ENCODE results near the gene PRSS57. TPM values are rescaled to one million over a fixed set of nuclear protein-coding genes. Genes with fewer than 3 reads are reported as not detected.

The PRSS57 gene
- total RNA-seq, 1 donor from 2014 or later: not detected

DNA sequence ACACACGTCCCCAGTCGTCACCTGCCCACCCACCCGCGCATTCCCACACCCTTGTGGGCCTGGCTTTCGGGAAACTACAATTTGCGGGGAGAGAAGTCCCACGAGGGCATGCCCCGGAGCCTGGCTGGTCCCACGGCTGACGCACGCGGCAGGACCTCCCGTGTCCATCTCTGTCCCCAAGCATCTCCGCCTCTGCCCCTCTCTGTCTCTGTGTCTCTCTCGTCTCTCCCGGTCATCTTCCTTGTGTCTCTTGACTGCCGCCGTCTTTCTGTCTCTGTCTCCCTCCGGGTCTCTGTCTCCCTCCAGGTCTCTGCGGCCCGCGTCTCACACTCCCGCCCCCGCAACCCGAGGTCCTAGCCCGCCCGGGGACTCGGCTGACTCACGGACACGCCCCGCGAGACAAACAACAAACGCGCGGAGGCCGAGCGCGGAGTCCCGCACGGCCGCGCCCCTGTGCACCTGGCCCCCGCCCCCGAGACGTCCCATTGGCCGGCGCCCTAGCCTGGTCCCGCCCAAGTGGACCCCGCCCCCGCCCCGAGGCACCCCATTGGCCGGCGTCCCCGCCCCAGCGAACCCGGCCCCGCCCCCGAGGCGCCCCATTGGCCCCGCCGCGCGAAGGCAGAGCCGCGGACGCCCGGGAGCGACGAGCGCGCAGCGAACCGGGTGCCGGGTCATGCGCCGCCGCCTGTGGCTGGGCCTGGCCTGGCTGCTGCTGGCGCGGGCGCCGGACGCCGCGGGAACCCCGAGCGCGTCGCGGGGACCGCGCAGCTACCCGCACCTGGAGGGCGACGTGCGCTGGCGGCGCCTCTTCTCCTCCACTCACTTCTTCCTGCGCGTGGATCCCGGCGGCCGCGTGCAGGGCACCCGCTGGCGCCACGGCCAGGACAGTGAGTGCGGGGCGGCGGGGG, 55.7 kb downstream of the PRSS57 start, which contains the start of gene FGF22:
FGF22 (plus strand) TSS at position 627 of the 908 bp plus-strand sequence; CDS start at position 674, 47 bp downstream.
- intact Hi-C loops (cut with micrococcal nuclease): loop anchor here (1.0 kb wide), 1 partner anchor 41 kb away; no protein-coding TSS in a partner anchor

DNA sequence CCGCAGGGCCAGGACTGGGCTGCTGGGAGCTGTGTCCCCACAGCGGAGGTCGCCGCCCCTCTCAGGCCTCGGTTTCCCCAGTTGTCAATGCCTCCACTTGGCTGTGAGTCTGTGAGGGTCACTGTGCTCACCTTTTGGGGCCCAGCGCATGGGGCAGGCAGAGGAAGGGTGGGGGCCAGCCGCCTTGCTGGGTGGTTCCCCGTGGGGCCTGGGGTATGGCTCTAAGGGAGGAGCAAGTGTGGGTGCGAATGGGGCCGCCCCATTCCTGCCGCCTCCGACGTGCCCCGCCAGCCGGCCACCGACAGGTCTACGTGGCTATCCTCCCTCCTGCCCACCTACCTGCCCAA, 56.4 kb downstream of the PRSS57 start:
- intact Hi-C loops (cut with micrococcal nuclease): loop anchor here (1.0 kb wide), 1 partner anchor 41 kb away; no protein-coding TSS in a partner anchor

Other genes with a start within 250 kb of the PRSS57 start
- not detected in 2 replicates for gene SHC2, start 234.4 kb downstream of the PRSS57 start, total RNA-seq
- gene MADCAM1, start 199.0 kb downstream of the PRSS57 start, total RNA-seq: 0.18 and 0.36 TPM in 2 replicates
- 20.0 and 21.8 TPM in 2 replicates for gene TPGS1, start 188.0 kb downstream of the PRSS57 start, total RNA-seq
- 39.8 and 43.5 TPM in 2 replicates for gene CDC34, start 163.7 kb downstream of the PRSS57 start, total RNA-seq
- 44.5 and 48.2 TPM in 2 replicates for gene GZMM, start 151.4 kb downstream of the PRSS57 start, total RNA-seq
- 226 and 237 TPM in 2 replicates for gene BSG, start 122.9 kb downstream of the PRSS57 start, total RNA-seq
- gene HCN2, start 105.6 kb downstream of the PRSS57 start, total RNA-seq: 1.5 and 1.9 TPM in 2 replicates
- gene POLRMT, start 61.9 kb downstream of the PRSS57 start, total RNA-seq: 50.6 and 53.9 TPM in 2 replicates
- not detected in 2 replicates for gene FGF22, start 55.6 kb downstream of the PRSS57 start, total RNA-seq
- gene RNF126, start 32.2 kb downstream of the PRSS57 start, total RNA-seq: 74.1 and 80.9 TPM in 2 replicates
- gene FSTL3, start 19.1 kb downstream of the PRSS57 start, total RNA-seq: 2.5 and 3.3 TPM in 2 replicates
- gene PALM, start 13.5 kb upstream of the PRSS57 start, total RNA-seq: not detected in 2 replicates
- gene MISP, start 55.7 kb upstream of the PRSS57 start, total RNA-seq: not detected in 2 replicates
- 616 and 655 TPM in 2 replicates for gene PTBP1, start 102.0 kb upstream of the PRSS57 start, total RNA-seq
- gene PLPPR3, start 126.5 kb upstream of the PRSS57 start, total RNA-seq: not detected in 2 replicates
- not detected in 2 replicates for gene AZU1, start 132.4 kb upstream of the PRSS57 start, total RNA-seq
- gene PRTN3, start 145.5 kb upstream of the PRSS57 start, total RNA-seq: not detected in 2 replicates
- gene ELANE, start 156.9 kb upstream of the PRSS57 start, total RNA-seq: not detected in 2 replicates
- 2.3 and 2.5 TPM in 2 replicates for gene CFD, start 164.2 kb upstream of the PRSS57 start, total RNA-seq
- gene MED16, start 197.7 kb upstream of the PRSS57 start, total RNA-seq: 62.2 and 66.7 TPM in 2 replicates
- not detected in 2 replicates for gene RNU6-9, start 198.0 kb upstream of the PRSS57 start, total RNA-seq
- gene R3HDM4, start 217.8 kb upstream of the PRSS57 start, total RNA-seq: 90.7 and 96.4 TPM in 2 replicates
- gene KISS1R, start 221.9 kb upstream of the PRSS57 start, total RNA-seq: 1.7 and 1.9 TPM in 2 replicates
- 22.8 and 26.8 TPM in 2 replicates for gene ARID3A, start 230.6 kb upstream of the PRSS57 start, total RNA-seq

Measured in T-helper 2 cell treated with Interferon-gamma antibody and Interleukin-4, amounts not matched to agents 100 ng/mL and 5 ng/mL, for 36 hours (primary cell).